HepG2 (cell line): ENCODE measurements around the gene SLC9C2.

ENCODE experiments used
- CTCF ChIP-seq: sonication (generic); formaldehyde crosslinking; IDR thresholded peaks from 2 replicates; pipeline ENCODE4 v1.5.0; 2020; ENCODE audit warnings: mild to moderate bottlenecking, missing genetic modification reagents, moderate library complexity
- JUND ChIP-seq: sonication (generic); formaldehyde crosslinking; IDR thresholded peaks from 2 replicates; pipeline ENCODE4 v1.8.0; 2022; ENCODE audit warnings: mild to moderate bottlenecking, missing genetic modification reagents
- NFIC ChIP-seq: IDR thresholded peaks from 2 replicates; pipeline ENCODE4 v1.6.1; 2012; ENCODE audit warnings: mild to moderate bottlenecking, low read length, inconsistent platforms
- PAWR ChIP-seq: sonication (generic); formaldehyde crosslinking; IDR thresholded peaks from 2 replicates; pipeline ENCODE4 v1.4.0; 2020; ENCODE audit warnings: missing genetic modification reagents, mild to moderate bottlenecking, borderline replicate concordance
- ZBTB7A ChIP-seq: sonication (generic); formaldehyde crosslinking; IDR thresholded peaks from 2 replicates; pipeline ENCODE4 v1.8.0; 2022; ENCODE audit warnings: mild to moderate bottlenecking, missing genetic modification reagents

GRCh38 chr1:173520799-173521198 lies 82.1 kb downstream of the SLC9C2 start:
- TF ChIP-seq CTCF (CRISPR knock-in tag) (no peak), ZBTB7A (no peak), PAWR (CRISPR knock-in tag) (no peak), NFIC (no peak), JUND (no peak)
